B cell (primary cell): ENCODE results near the gene PIK3C2G. TPM values are rescaled to one million over a fixed set of nuclear protein-coding genes. Genes with fewer than 3 reads are reported as not detected.

Source experiments
- ATAC-seq: fragments of 200-7000 bp; cut with Tn5 transposase; one replicate; pipeline ENCODE4 v1.10.0; 2021; ENCODE audit warnings: low read depth, mild to moderate bottlenecking, moderate number of reproducible peaks, moderate library complexity
- CTCF ChIA-PET: fragments of 350-600 bp; sonication (Branson Sonifier 250); formaldehyde crosslinking; loops from one replicate; lab custom pipeline; 2021; ENCODE audit warnings: antibody characterized with exemption, inconsistent platforms; lab: Charles Lee
- POLR2A ChIA-PET: fragments of 350-600 bp; sonication (Branson Sonifier 250); formaldehyde crosslinking; loops from one replicate; lab custom pipeline; 2021; ENCODE audit warnings: antibody characterized with exemption; lab: Charles Lee
- DNase-seq: peaks from one replicate; pipeline ENCODE4 v3.0.0; 2013
- H2AFZ ChIP-seq: 2 replicates; pipeline ENCODE4 v1.6.1; 2012; ENCODE audit warnings: mild to moderate bottlenecking, low read depth, low read length; ENCODE audit not compliant: insufficient read depth, poor library complexity, severe bottlenecking
- H3K27ac ChIP-seq, 2 donors: 1 replicate in 1 of 2; 2 replicates in 1 of 2; pipeline ENCODE4 v1.5.1; 2012 to 2013; ENCODE audit warnings: low read length in 2 of 2, mild to moderate bottlenecking in 2 of 2, moderate library complexity in 1 of 2
- H3K27me3 ChIP-seq, 4 experiments: fragments of 200-600 bp in 1 of 4; sonication (generic) in 1 of 4; replicated peaks in 1 of 4; 1 replicate in 2 of 4; 2 replicates in 2 of 4; pipeline versions ENCODE4 v1.6.1 to v1.7.0; 2013 to 2016; ENCODE audit warnings: low read length in 3 of 4, mild to moderate bottlenecking in 2 of 4, mixed read lengths in 1 of 4, moderate library complexity in 1 of 4; ENCODE audit not compliant: insufficient read depth in 4 of 4, control insufficient read depth in 3 of 4; ENCODE audit errors: control extremely low read depth in 1 of 4
- H3K36me3 ChIP-seq, 2 experiments: replicated peaks in 1 of 2; 1 replicate in 1 of 2; 2 replicates in 1 of 2; pipeline versions ENCODE4 v1.6.1 to v1.7.1; 2013; ENCODE audit warnings: low read length in 1 of 2; ENCODE audit not compliant: insufficient read depth in 2 of 2, control insufficient read depth in 1 of 2; ENCODE audit errors: control extremely low read depth in 1 of 2, extremely low read depth in 1 of 2
- H3K4me1 ChIP-seq, 2 donors: fragments of 200-600 bp in 1 of 2; sonication (generic) in 1 of 2; 1 replicate in 1 of 2; 2 replicates in 1 of 2; pipeline versions ENCODE4 v1.5.1 to v1.6.1; 2013 to 2017; ENCODE audit warnings: low read length in 2 of 2; ENCODE audit not compliant: control insufficient read depth in 2 of 2, insufficient read depth in 2 of 2
- H3K4me2 ChIP-seq: replicated peaks from 2 replicates; pipeline ENCODE3; 2012; ENCODE audit warnings: mild to moderate bottlenecking, low read depth, low read length; ENCODE audit not compliant: poor library complexity, severe bottlenecking
- H3K4me3 ChIP-seq, 5 experiments: fragments of 200-600 bp in 1 of 5; sonication (generic) in 1 of 5; 1 replicate in 3 of 5; 2 replicates in 2 of 5; pipeline versions ENCODE4 v1.5.1 to v1.7.0; 2011 to 2016; ENCODE audit warnings: low read length in 4 of 5, mild to moderate bottlenecking in 4 of 5, low read depth in 2 of 5, control low read depth in 1 of 5, moderate library complexity in 1 of 5; ENCODE audit not compliant: insufficient read depth in 1 of 5; ENCODE audit errors: control extremely low read depth in 1 of 5, extremely low read depth in 1 of 5
- H3K79me2 ChIP-seq: fragments of 200-600 bp; sonication (generic); one replicate; pipeline ENCODE4 v1.6.0; 2016; ENCODE audit warnings: low read length; ENCODE audit not compliant: control insufficient read depth, insufficient read depth
- H3K9ac ChIP-seq: fragments of 200-600 bp; sonication (generic); 2 replicates; pipeline ENCODE4 v1.6.1; 2017; ENCODE audit warnings: mild to moderate bottlenecking, low read length, moderate library complexity
- H3K9me3 ChIP-seq, 3 donors: one replicate each; pipeline versions ENCODE4 v1.6.1 to v1.7.1; 2013; ENCODE audit warnings: low read length in 2 of 3; ENCODE audit not compliant: control insufficient read depth in 2 of 3, insufficient read depth in 1 of 3; ENCODE audit errors: control extremely low read depth in 1 of 3
- H4K20me1 ChIP-seq: 2 replicates; pipeline ENCODE4 v1.6.0; 2012; ENCODE audit warnings: mild to moderate bottlenecking, low read length; ENCODE audit not compliant: insufficient read depth, control insufficient read depth, poor library complexity, severe bottlenecking
- H3K27ac Mint-ChIP-seq: one replicate; pipeline ENCODE4 v1.8.0; 2021; ENCODE audit warnings: mixed read lengths
- H3K27me3 Mint-ChIP-seq: one replicate; pipeline ENCODE4 v1.8.0; 2021; ENCODE audit warnings: mixed read lengths
- H3K4me1 Mint-ChIP-seq: one replicate; pipeline ENCODE4 v1.8.0; 2021; ENCODE audit warnings: mixed read lengths
- H3K4me3 Mint-ChIP-seq: one replicate; pipeline ENCODE4 v1.8.0; 2021; ENCODE audit warnings: mixed read lengths
- H3K9me3 Mint-ChIP-seq: one replicate; pipeline ENCODE4 v1.8.0; 2022; ENCODE audit warnings: mixed read lengths; ENCODE audit not compliant: insufficient read depth
- EZH2 ChIP-seq: IDR thresholded peaks from 2 replicates; pipeline ENCODE4 v1.6.1; 2012; ENCODE audit warnings: borderline replicate concordance, low read depth, mild to moderate bottlenecking, moderate library complexity, low read length; ENCODE audit not compliant: insufficient read depth, poor library complexity, severe bottlenecking
- WGBS: methylation state at CpG from one replicate; pipeline ENCODE4 v1.1.5; 2013; ENCODE audit warnings: missing lambda C conversion rate; ENCODE audit not compliant: insufficient coverage; 5-methylcytosine and 5-hydroxymethylcytosine counted together
- intact Hi-C: fragments of 100-400 bp; cut with micrococcal nuclease; formaldehyde crosslinking; loops from one replicate; pipeline ENCODE4 v1.10.0; 2022
- polyA plus RNA-seq: library from polyadenylated mRNA; depleted of rRNA; stranded (reverse); fragments of >200 nt; gene quantifications from 2 replicates; pipeline ENCODE4 v1.2.3, GENCODE V29; 2012
- total RNA-seq, 2 donors: library from RNA; stranded (reverse); fragments of 120-200 nt in 1 of 2; gene quantifications; 1 replicate in 1 of 2; 2 replicates in 1 of 2; pipeline versions ENCODE4 v1.2.3 to v1.2.4, GENCODE V29; 2013 to 2022
- TF ChIP-seq, protein P1 (sequence below): fragments of 200-600 bp; IDR thresholded peaks from one replicate; pipeline ENCODE4 v1.8.0; 2022; ENCODE audit warnings: antibody characterized with exemption, mild to moderate bottlenecking

Gene PIK3C2G
- total and polyA plus RNA-seq, 2 donors (not counting 1 experiment from before 2014, with no cell fraction given): not detected

GRCh38 chr12:18345021-18345735, 83.9 kb downstream of the PIK3C2G start:
- Histone ChIP-seq H3K4me3 (no peak overlapping the region), H3K27ac (no peak overlapping the region), H3K9me3 (no peaks in the 10 kb centered on the region), H3K36me3 (no peaks in the 10 kb centered on the region), H3K79me2 (no peaks in the 10 kb centered on the region), H4K20me1 (no peaks in the 10 kb centered on the region), H3K4me2 (no peak overlapping the region), H3K27me3 (no peaks in the 10 kb centered on the region), H3K4me1 (no peaks in the 10 kb centered on the region), H2AFZ (no peak overlapping the region), H3K9ac (no peak overlapping the region)
- no CpG with 5 or more reads among the region's 3 CpGs for WGBS
- H3K27me3 Mint-ChIP-seq: no peaks in the 10 kb centered on the region
- peaks cover 2% of the 10 kb centered on the region for H3K9me3 Mint-ChIP-seq
- intact Hi-C loops: no loop called here
- no peak for DNase-seq
- ChIA-PET CTCF (no interaction called here), POLR2A (no interaction called here)
- H3K4me1 Mint-ChIP-seq: no peaks in the 10 kb centered on the region
- no peak for TF ChIP-seq EZH2
- TF ChIP-seq, protein P1, sequence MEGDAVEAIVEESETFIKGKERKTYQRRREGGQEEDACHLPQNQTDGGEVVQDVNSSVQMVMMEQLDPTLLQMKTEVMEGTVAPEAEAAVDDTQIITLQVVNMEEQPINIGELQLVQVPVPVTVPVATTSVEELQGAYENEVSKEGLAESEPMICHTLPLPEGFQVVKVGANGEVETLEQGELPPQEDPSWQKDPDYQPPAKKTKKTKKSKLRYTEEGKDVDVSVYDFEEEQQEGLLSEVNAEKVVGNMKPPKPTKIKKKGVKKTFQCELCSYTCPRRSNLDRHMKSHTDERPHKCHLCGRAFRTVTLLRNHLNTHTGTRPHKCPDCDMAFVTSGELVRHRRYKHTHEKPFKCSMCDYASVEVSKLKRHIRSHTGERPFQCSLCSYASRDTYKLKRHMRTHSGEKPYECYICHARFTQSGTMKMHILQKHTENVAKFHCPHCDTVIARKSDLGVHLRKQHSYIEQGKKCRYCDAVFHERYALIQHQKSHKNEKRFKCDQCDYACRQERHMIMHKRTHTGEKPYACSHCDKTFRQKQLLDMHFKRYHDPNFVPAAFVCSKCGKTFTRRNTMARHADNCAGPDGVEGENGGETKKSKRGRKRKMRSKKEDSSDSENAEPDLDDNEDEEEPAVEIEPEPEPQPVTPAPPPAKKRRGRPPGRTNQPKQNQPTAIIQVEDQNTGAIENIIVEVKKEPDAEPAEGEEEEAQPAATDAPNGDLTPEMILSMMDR: no peak
- no peak for ATAC-seq
- no peak overlapping the region for H3K4me3 Mint-ChIP-seq
- no peak overlapping the region for H3K27ac Mint-ChIP-seq

DNA sequence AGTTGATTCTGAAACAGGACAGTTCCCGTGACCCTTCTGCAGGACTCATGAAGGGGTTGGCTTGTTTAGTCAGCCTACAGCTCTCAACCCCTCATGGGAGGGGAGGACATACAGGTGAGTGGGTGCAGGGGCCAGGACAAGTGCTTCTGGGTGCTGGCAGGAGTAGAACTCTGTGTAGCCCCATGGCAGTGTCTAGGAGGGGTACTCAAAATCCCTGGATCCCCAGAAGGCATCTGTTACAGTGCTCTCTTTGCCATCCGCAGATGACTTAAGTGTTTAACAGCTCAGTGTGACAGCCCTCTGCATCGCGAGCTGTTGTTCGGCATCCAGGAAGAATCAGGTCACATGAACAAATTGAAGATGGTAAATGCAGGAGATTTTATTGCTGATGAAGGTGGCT, 91.0 kb downstream of the PIK3C2G start:
- Histone ChIP-seq H3K9ac (no peak overlapping the region), H3K9me3 (peaks cover 0 to 12% (median 0%) of the 10 kb centered on the region in 3 donors), H2AFZ (no peak overlapping the region), H3K4me3 (no peak overlapping the region), H3K27ac (no peak overlapping the region), H3K36me3 (no peaks in the 10 kb centered on the region), H3K79me2 (no peaks in the 10 kb centered on the region), H3K27me3 (no peaks in the 10 kb centered on the region), H3K4me1 (no peaks in the 10 kb centered on the region), H4K20me1 (no peaks in the 10 kb centered on the region), H3K4me2 (no peak overlapping the region)
- Mint-ChIP-seq H3K4me3 (no peak overlapping the region), H3K9me3 (no peaks in the 10 kb centered on the region), H3K27ac (no peak overlapping the region), H3K27me3 (no peaks in the 10 kb centered on the region), H3K4me1 (no peaks in the 10 kb centered on the region)
- ChIA-PET CTCF (no interaction called here), POLR2A (no interaction called here)
- DNase-seq: no peak
- ATAC-seq: no peak
- intact Hi-C loops: no loop called here
- TF ChIP-seq EZH2: no peak
- TF ChIP-seq, protein P1: no peak
- WGBS: 98% methylated on average over 4 of the region's 5 CpGs
